HG02884 (cell line): ENCODE data around the gene CFAP74.
"Not testable (repeated sequence)": the region's sequence is repeated elsewhere in the genome, so short reads cannot be mapped to it uniquely, and the experiment has no call there.

ENCODE experiments used
- ATAC-seq: cut with Tn5 transposase; IDR thresholded peaks from one replicate; pipeline ENCODE4 v1.9.1; 2021; ENCODE audit warnings: mild to moderate bottlenecking, moderate library complexity; ENCODE audit not compliant: unreplicated experiment

CFAP74 gene

DNA sequence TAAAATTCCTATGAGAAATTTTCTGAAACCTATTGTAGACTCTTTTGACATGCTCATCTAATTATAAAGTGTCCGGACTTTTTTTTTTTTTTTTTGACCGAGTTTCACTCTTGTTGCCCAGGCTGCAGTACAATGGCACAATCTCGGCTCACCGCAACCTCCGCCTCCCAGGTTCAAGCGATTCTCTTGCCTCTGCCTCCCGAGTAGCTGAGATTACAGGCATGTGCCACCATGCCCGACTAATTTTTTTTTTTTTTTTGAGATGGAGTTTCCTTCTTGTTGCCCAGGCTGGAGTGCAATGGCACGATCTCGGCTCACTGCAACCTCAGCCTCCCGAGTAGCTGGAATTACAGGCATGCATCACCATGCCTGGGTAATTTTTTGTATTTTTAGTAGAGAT is 119.7 kb downstream of the CFAP74 start:
- ATAC-seq = not testable (repeated sequence)

DNA sequence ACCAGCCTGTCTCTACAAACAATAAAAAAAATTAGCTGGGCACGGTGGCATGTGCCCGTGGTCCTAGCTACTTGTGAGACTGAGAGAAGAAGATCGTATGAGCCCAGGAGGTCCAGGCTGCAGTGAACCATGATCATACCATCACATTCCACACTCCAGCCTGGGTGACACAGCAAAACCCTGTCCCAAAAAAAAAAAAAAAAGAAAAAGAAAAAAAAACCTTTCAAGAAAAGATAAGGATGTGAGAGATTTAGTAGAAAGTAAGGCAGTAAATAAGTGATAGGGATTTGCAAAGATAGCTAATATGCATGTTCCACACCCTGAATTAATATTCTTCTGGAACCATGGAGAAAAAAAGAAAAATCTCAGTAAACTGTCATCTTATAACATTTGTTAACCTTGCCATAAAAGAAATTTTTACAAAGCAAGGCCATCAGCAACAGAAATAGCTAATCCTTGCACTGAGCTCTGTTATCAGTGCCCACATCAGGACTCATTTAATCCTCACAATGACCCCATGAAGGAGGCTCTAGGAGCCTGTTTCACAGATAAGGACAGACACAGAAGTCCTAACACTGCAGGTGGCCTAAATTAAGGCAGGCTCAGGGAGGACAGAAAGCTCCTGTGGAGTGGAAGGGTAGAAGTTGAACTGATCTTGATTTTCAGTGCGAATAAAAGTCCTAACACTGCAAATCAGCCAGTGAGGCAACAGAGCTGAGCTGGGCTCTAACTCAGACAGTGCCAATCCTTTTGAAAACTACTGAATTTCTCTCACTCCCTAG is 120.3 kb downstream of the CFAP74 start:
- ATAC-seq = no peak

DNA sequence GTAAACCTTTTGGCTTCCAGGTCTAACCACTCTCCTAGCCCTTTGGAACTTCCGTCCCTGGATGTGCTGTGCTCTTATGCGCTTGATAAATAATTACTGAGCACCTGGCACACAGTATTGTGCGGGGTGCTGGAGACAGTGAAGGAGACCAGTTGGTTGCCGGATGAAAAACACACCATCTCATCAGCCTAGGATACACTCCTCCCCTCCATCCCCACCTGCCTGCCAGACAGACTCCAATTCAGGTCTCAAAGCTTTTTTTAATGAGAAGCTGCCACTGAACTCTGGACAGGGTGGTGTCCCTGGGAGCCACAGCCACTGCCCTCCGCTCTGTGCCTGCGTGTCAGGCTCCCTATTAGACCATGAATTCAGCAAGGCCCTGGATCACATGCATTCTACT is 121.9 kb downstream of the CFAP74 start:
- ATAC-seq = no peak

DNA sequence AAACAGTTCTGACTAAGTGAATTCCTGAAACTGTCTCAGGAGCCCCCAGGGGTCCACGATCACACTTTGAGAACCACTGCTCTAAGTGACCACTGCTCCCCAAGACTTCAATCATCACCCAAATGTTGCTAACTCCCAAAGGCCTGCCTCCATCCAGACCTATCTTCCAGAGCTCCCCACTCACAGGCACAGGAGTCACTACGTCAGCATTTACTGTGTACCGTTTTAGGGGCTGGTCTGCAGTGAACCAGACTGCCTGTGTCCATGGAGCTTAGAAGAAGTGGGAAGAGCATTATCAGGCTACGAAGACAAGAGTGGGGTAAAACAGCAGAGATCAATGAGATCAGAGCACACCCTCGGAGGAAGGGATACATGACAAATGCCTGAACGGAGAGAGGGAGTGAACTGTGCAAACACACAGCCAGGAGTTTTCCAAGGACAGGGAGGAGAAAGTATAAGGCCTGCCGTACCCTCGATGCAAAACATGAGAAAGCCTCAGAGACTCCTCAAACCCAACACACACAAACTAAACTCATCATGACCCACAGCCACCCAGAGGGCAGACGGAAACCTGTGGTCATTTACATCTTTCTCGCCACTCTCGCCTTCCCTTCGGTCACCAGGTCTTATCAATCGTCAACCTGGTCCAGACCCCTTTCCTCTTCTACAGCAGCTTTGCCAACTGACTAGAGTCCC is 122.8 kb downstream of the CFAP74 start:
- ATAC-seq = no peak

DNA sequence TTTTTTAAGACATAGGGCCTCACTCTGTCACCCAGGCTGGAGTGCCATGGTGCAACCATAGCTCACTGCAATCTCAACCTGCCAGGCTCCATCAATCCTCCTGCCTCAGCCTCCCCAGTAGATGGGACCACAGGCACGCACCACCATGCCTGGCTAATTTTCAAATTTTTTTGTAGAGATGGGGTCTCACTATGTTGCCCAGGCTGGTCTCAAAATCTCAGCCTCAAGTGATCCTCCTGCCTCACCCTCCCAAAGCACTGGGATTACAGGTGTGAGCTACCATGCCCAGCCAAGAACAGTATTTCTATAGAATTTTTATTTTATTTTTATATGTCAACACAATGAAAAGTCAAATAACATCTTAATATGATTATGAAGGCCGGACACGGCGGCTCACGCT is 123.6 kb downstream of the CFAP74 start:
- ATAC-seq = no peak

DNA sequence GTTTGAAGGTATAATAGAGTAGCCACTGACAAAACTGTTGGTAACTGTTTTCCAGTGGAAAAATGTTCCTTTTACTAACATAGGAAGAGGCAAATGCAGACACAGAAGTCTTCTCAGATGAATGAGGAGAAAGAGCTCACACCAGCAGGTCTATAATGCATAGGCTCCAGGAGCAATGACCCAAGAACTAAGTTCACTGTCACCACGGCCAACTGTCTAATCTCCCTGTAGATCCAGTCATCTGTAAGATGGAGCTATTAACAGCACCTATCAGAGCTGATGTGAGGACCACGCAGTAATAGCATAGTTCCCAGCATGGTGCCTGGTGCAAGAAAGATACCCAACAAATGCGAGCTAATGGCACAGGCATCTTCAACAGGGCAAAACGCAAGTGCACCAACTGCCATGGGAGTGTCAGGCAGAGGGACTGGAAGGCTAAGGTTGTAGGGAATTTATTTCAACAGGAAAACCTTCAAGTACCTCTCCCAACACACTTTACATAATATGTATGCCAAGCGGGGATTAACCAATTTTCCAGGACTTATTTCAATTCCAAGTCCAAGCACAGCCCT is 125.6 kb downstream of the CFAP74 start:
- ATAC-seq = no peak

DNA sequence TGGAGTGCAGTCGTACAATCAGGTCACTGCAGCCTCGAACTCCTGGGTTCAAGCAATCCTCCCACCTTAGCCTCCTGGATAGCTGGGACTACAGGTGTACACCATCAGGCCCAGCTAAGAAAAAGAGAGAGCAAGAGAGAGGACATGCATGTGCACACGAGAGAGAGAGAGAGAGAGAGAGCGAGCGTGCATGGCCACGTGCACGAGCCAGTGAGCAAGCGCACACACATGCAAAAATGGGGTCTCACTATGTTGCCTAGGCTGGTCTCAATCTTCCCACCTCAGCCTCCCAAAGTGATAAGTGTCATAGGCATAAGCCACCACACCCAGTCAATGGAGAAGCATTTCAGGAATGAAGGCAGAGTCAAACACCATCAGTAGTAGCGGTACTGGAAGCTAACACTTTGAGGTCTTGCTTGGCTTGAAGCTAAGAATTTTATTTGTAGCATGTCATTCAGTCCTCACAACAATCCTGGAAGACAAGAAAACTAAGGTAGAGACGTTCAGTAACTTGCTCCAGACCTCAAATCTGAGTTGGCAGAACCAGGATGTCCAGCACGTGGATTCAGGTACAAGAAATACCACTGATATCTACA is 127.2 kb downstream of the CFAP74 start:
- no peak for ATAC-seq

DNA sequence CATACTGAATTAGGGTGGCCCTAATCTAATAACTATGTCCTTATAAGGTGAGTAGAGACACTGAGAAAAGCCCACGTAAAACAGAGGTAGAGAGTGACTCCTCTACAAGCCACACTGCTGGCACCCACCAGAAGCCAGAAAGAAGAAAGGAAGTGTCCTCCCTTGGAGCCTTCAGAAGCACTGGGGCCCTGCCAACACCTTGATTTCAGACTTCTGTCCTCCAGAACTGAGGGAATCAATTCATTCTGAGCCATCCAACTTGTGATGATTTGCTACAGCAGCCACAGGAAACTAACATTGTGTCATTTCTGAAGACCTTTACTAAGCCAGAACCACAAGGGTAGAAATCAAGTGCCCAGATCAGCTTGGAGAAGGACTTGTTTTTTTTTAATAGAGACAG is 127.7 kb downstream of the CFAP74 start:
- ATAC-seq = no peak

DNA sequence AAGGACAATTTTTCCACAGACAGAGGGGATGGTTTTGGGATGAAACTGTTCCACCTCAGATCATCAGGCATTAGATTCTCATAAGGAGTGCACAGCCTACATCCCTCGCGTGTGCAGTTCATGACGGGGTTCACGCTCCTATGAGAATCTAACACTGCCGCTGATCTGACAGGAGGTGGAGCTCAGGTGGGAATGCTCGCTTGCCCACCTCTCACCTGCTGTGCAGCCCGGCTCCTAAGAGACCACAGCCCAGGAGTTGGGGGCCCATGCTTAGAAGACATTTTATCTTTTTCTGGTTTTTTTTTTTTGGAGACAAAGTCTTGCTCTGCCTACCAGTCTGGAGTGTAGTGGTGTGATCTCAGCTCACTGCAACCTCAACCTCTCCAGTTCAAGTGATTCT is 128.7 kb downstream of the CFAP74 start:
- ATAC-seq = no peak

DNA sequence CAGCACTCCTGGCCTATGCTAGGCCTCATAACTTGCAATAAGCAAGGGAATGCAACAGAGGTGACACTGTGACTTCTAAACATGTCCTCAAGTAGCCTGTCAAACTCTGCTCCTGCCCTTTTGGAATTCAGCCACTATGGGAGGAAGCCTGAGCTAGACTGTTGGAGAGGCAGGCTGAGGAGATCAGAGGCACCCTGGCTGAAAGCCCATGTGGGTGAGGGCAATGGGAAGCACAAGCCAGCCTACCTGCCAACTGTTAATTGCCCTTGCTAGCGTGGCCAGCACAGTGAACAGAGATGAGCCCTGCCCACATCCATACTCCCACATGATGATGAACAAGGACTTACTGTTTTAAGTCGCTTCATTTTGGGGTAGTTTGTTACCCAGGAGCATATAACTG is 130.4 kb downstream of the CFAP74 start:
- ATAC-seq = no peak

DNA sequence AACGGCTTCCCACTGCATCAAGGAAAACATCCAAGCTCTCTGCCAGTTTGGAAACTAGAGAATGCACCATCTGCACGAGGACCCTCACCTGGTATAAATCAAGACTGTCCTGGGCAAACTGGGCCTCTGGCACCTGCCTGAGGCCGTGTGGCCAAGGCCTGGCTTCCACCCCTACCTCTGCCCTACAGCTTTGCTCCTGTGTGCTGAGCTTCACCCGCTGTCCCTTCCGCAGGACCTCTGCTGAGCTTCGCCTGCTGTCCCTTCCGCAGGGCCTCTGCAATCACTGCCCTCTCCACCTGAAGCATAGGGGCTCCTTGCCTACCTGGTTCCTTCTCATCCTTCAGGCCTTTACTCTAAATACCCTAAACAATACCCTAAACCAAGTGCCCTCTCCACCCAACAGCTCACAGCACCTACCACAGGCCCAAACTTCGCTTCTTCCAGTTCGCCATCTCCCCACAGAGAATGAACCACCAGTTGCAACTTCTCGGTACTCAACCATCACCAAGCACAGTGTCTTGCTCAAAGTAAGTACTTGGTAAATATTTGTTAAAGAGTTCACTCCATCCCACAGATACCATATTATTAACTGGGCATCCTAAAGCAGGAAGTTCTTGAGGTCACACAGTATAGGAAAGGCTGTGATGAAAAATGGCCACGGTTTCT is 131.1 kb downstream of the CFAP74 start:
- no peak for ATAC-seq
